ENCODE measurements around the gene KYAT1. TPM values are rescaled to one million over a fixed set of nuclear protein-coding genes. Genes with fewer than 3 reads are reported as not detected.
A peak's percentile ranks its signal among the peaks of the same experiment; 100 is the strongest.

KYAT1 gene
- total RNA-seq, 1 experiment from 2014 or later = 7.8 TPM

DNA sequence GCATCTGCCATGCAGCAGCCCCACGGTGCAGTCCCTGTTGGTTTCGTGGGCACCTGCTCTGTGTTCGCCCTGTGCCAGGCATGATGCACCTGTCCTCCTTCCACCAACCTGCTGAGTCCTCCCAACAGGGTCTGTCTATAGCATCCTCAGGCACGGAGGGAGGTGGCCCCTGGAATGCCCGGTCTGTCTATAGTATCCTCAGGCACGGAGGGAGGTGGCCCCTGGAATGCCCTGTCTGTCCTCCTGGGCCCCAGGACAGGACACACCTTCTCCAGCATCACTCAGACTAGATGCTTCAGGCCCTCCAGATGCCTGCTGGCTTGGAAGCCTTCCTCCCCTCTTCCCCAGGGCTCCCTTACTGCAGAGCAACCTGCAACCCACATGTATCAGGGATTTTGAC lies 29.2 kb upstream of the KYAT1 start:
- no peak overlapping the region for H3K4me3 Mint-ChIP-seq (ENCODE audit: unreplicated experiment)
- Histone ChIP-seq H3K4me3 (ENCODE audit: low read depth, low read length) (no peak overlapping the region), H3K27me3 (replicated peaks; ENCODE audit: control insufficient read depth, insufficient read depth, low read length) (no peaks in the 10 kb centered on the region), H3K36me3 (ENCODE audit: control insufficient read depth, insufficient read depth, low read length) (peaks cover 1% of the 10 kb centered on the region; the same call in 1 of the 2 replicates), H3K4me1 (peaks cover 19% of the 10 kb centered on the region), H3K9me3 (no peaks in the 10 kb centered on the region)
- no peak for DNase-seq
- POLR2A ChIA-PET = no interaction called here
- CTCF ChIA-PET = interaction anchor here (0.7 kb wide), 1 partner anchor 15 kb away, joined by 3 read pairs; no protein-coding TSS in a partner anchor
- BruUV-seq (replicated peaks) = no TSS peak
- intact Hi-C loops (cut with micrococcal nuclease; ENCODE audit: unreplicated experiment) = no loop called here
- no peaks in the 10 kb centered on the region for H3K9me3 Mint-ChIP-seq (ENCODE audit: unreplicated experiment)
- H3K27me3 Mint-ChIP-seq (ENCODE audit: insufficient read depth, unreplicated experiment) = no peaks in the 10 kb centered on the region
- H3K27ac Mint-ChIP-seq (ENCODE audit: unreplicated experiment) = peak overlapping the region; percentile 25
- peaks cover 22% of the 10 kb centered on the region for H3K4me1 Mint-ChIP-seq (ENCODE audit: low read depth, unreplicated experiment)
- peaks cover 39% of the 10 kb centered on the region for H3K36me3 Mint-ChIP-seq (ENCODE audit: insufficient read depth, unreplicated experiment)
- no peak for TF ChIP-seq CTCF (IDR thresholded peaks at IDR 0.05; ENCODE audit: insufficient read depth in 1 of 2, low read depth in 1 of 2, low read length in 1 of 2, severe bottlenecking in 1 of 2, unreplicated experiment in 1 of 2)

DNA sequence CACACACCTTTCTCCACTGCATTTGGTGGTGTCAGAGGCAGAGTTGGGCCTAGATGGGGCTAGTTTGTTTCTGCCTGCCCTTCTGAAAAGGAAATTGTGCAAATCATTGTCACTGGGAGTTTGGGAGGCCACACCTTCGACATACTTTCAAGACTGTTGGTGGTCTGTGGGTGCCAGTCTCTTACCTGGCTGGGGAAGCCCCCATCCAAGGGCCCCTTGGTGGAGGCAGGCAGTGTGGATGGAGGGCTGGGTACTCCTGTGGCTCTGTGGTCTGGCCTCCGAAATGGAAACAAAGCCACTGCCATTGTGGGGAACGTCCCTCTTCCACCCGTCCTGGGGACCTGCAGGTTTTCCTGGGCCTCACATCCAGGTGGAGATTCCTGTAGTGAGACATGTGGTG lies 28.1 kb upstream of the KYAT1 start:
- CTCF ChIA-PET = no interaction called here
- Histone ChIP-seq H3K4me1 (peaks cover 19% of the 10 kb centered on the region), H3K9me3 (no peaks in the 10 kb centered on the region), H3K4me3 (ENCODE audit: low read depth, low read length) (no peak overlapping the region), H3K27me3 (replicated peaks; ENCODE audit: control insufficient read depth, insufficient read depth, low read length) (no peaks in the 10 kb centered on the region), H3K36me3 (ENCODE audit: control insufficient read depth, insufficient read depth, low read length) (peaks cover 1% of the 10 kb centered on the region; the same call in 1 of the 2 replicates)
- H3K4me3 Mint-ChIP-seq (ENCODE audit: unreplicated experiment) = no peak overlapping the region
- no peaks in the 10 kb centered on the region for H3K9me3 Mint-ChIP-seq (ENCODE audit: unreplicated experiment)
- no peaks in the 10 kb centered on the region for H3K27me3 Mint-ChIP-seq (ENCODE audit: insufficient read depth, unreplicated experiment)
- H3K27ac Mint-ChIP-seq (ENCODE audit: unreplicated experiment) = no peak overlapping the region
- DNase-seq = no peak
- intact Hi-C loops (cut with micrococcal nuclease; ENCODE audit: unreplicated experiment) = no loop called here
- BruUV-seq (replicated peaks) = no TSS peak
- H3K36me3 Mint-ChIP-seq (ENCODE audit: insufficient read depth, unreplicated experiment) = peaks cover 32% of the 10 kb centered on the region
- H3K4me1 Mint-ChIP-seq (ENCODE audit: low read depth, unreplicated experiment) = peaks cover 22% of the 10 kb centered on the region
- no peak for TF ChIP-seq CTCF (IDR thresholded peaks at IDR 0.05; ENCODE audit: insufficient read depth in 1 of 2, low read depth in 1 of 2, low read length in 1 of 2, severe bottlenecking in 1 of 2, unreplicated experiment in 1 of 2)
- POLR2A ChIA-PET = no interaction called here

DNA sequence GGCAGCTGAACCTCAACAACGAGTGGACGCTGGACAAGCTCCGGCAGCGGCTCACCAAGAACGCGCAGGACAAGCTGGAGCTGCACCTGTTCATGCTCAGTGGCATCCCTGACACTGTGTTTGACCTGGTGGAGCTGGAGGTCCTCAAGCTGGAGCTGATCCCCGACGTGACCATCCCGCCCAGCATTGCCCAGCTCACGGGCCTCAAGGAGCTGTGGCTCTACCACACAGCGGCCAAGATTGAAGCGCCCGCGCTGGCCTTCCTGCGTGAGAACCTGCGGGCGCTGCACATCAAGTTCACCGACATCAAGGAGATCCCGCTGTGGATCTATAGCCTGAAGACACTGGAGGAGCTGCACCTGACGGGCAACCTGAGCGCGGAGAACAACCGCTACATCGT lies 26.6 kb upstream of the KYAT1 start:
- peaks cover 22% of the 10 kb centered on the region for H3K4me1 Mint-ChIP-seq (ENCODE audit: low read depth, unreplicated experiment)
- Histone ChIP-seq H3K9me3 (no peaks in the 10 kb centered on the region), H3K4me1 (peaks cover 19% of the 10 kb centered on the region), H3K36me3 (ENCODE audit: control insufficient read depth, insufficient read depth, low read length) (peaks cover 1% of the 10 kb centered on the region; the same call in 1 of the 2 replicates), H3K27me3 (replicated peaks; ENCODE audit: control insufficient read depth, insufficient read depth, low read length) (no peaks in the 10 kb centered on the region), H3K4me3 (ENCODE audit: low read depth, low read length) (no peak overlapping the region)
- CTCF ChIA-PET = no interaction called here
- no peak for DNase-seq
- H3K4me3 Mint-ChIP-seq (ENCODE audit: unreplicated experiment) = no peak overlapping the region
- peaks cover 27% of the 10 kb centered on the region for H3K36me3 Mint-ChIP-seq (ENCODE audit: insufficient read depth, unreplicated experiment)
- no peak overlapping the region for H3K27ac Mint-ChIP-seq (ENCODE audit: unreplicated experiment)
- no peaks in the 10 kb centered on the region for H3K27me3 Mint-ChIP-seq (ENCODE audit: insufficient read depth, unreplicated experiment)
- POLR2A ChIA-PET = no interaction called here
- TF ChIP-seq CTCF (IDR thresholded peaks at IDR 0.05; ENCODE audit: insufficient read depth in 1 of 2, low read depth in 1 of 2, low read length in 1 of 2, severe bottlenecking in 1 of 2, unreplicated experiment in 1 of 2) = no peak
- intact Hi-C loops (cut with micrococcal nuclease; ENCODE audit: unreplicated experiment) = no loop called here
- BruUV-seq (replicated peaks) = no TSS peak
- H3K9me3 Mint-ChIP-seq (ENCODE audit: unreplicated experiment) = no peaks in the 10 kb centered on the region

Measured in Caco-2 (cell line).